GM12892 (cell line): Measurements from ENCODE around the gene KIAA0513.

ENCODE experiments used
- DNase-seq: peaks from one replicate; pipeline ENCODE4 v3.0.0; 2011; ENCODE audit not compliant: insufficient read length
- FAIRE-seq: peaks from 2 replicates; lab custom pipeline; 2011; peaks lifted over from hg19 to GRCh38; lab: Jason Lieb, UNC
- POLR2A ChIP-seq: IDR thresholded peaks from 2 replicates; pipeline ENCODE4 v1.6.1; 2011; ENCODE audit warnings: low read depth, low read length, control low read depth
- POLR2AphosphoS5 ChIP-seq: IDR thresholded peaks from 2 replicates; pipeline ENCODE4 v1.6.1; 2011; ENCODE audit warnings: low read depth, low read length, control low read depth
- TAF1 ChIP-seq: IDR thresholded peaks from 2 replicates; pipeline ENCODE4 v1.6.1; 2011; ENCODE audit warnings: low read depth, mild to moderate bottlenecking, control low read depth, low read length, borderline replicate concordance

KIAA0513 gene

GRCh38 chr16:85055493-85056210 is 28.1 kb downstream of the KIAA0513 start:
- DNase-seq (no peak), FAIRE-seq (peak; percentile 64)
- TF ChIP-seq POLR2A: no peak
- TF ChIP-seq TAF1: no peak
- TF ChIP-seq POLR2AphosphoS5: no peak

- TF ChIP-seq POLR2AphosphoS5 (no peak), POLR2A (no peak), TAF1 (no peak)
- FAIRE-seq (no peak), DNase-seq (no peak)
These were observed 28.7 kb downstream of the KIAA0513 start for GRCh38 chr16:85056211-85056748.

- no peak for FAIRE-seq
- no peak for DNase-seq
- TF ChIP-seq POLR2A (no peak), TAF1 (no peak), POLR2AphosphoS5 (no peak)
These were observed 29.8 kb downstream of the KIAA0513 start for GRCh38 chr16:85057212-85057889.

GRCh38 chr16:85057948-85058347 is 30.4 kb downstream of the KIAA0513 start:
- DNase-seq: no peak
- TF ChIP-seq TAF1: no peak
- no peak for TF ChIP-seq POLR2A
- no peak for TF ChIP-seq POLR2AphosphoS5
- no peak for FAIRE-seq

- FAIRE-seq: no peak
- DNase-seq: no peak
- TF ChIP-seq POLR2AphosphoS5 (no peak), POLR2A (no peak), TAF1 (no peak)
These were observed 31.3 kb downstream of the KIAA0513 start for GRCh38 chr16:85058909-85059308.

- no peak for DNase-seq
- TF ChIP-seq TAF1 (no peak), POLR2AphosphoS5 (no peak), POLR2A (no peak)
- FAIRE-seq: no peak
These were observed 34.0 kb downstream of the KIAA0513 start for GRCh38 chr16:85061566-85061965.

GRCh38 chr16:85062323-85062722 is 34.7 kb downstream of the KIAA0513 start:
- no peak for DNase-seq
- TF ChIP-seq TAF1: no peak
- no peak for TF ChIP-seq POLR2AphosphoS5
- no peak for TF ChIP-seq POLR2A
- FAIRE-seq: no peak

- FAIRE-seq: no peak
- TF ChIP-seq POLR2A (no peak), TAF1 (no peak), POLR2AphosphoS5 (no peak)
- no peak for DNase-seq
These were observed 35.2 kb downstream of the KIAA0513 start for GRCh38 chr16:85062845-85063244.

- TF ChIP-seq TAF1 (no peak), POLR2A (no peak), POLR2AphosphoS5 (no peak)
- DNase-seq: no peak
- no peak for FAIRE-seq
These were observed 36.6 kb downstream of the KIAA0513 start for GRCh38 chr16:85064186-85064585.

- DNase-seq (no peak), FAIRE-seq (no peak)
- TF ChIP-seq POLR2A: no peak
- TF ChIP-seq POLR2AphosphoS5: no peak
- TF ChIP-seq TAF1: no peak
These were observed 37.5 kb downstream of the KIAA0513 start for GRCh38 chr16:85065099-85065498.

GRCh38 chr16:85066346-85066885 is 38.8 kb downstream of the KIAA0513 start:
- FAIRE-seq (no peak), DNase-seq (no peak)
- TF ChIP-seq TAF1 (no peak), POLR2A (no peak), POLR2AphosphoS5 (no peak)

- DNase-seq: no peak
- FAIRE-seq: no peak
- no peak for TF ChIP-seq POLR2AphosphoS5
These were observed 39.4 kb downstream of the KIAA0513 start for GRCh38 chr16:85067024-85067423.
